HepG2 (cell line): ENCODE measurements around the gene CHKA.

ENCODE experiments used
- CBFB ChIP-seq: sonication (generic); formaldehyde crosslinking; IDR thresholded peaks from 2 replicates; pipeline ENCODE4 v1.4.0; 2020; ENCODE audit warnings: missing genetic modification reagents
- TF ChIP-seq, protein P1 (sequence below): sonication (generic); formaldehyde crosslinking; IDR thresholded peaks from 2 replicates; pipeline ENCODE4 v1.5.0; 2020; ENCODE audit warnings: mild to moderate bottlenecking, missing genetic modification reagents, moderate library complexity
- TF ChIP-seq, protein P2 (sequence below): sonication (generic); formaldehyde crosslinking; IDR thresholded peaks from 2 replicates; pipeline ENCODE4 v1.9.0; 2021; ENCODE audit warnings: mild to moderate bottlenecking, missing genetic modification reagents

DNA sequence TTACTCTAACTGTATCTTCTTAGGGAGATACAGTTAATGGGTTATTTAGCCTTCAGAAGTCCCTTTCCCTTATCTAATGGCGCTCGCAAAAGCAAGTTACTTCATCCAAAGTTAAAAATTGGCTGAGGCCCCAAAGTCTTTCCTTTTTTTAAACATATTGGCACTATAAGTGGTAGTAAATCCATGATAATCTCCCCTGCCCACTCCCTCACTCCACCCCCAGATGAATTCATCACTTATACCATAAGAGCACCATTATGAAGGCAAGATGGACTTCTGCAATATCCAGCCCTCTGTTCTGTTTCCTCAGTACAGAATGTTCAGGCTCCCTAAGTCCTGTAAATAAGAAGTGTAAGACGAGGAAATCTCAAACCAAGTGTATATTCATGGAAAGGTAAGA is 37.7 kb downstream of the CHKA start:
- TF ChIP-seq CBFB (CRISPR knock-in tag): no peak
- TF ChIP-seq, protein P1, sequence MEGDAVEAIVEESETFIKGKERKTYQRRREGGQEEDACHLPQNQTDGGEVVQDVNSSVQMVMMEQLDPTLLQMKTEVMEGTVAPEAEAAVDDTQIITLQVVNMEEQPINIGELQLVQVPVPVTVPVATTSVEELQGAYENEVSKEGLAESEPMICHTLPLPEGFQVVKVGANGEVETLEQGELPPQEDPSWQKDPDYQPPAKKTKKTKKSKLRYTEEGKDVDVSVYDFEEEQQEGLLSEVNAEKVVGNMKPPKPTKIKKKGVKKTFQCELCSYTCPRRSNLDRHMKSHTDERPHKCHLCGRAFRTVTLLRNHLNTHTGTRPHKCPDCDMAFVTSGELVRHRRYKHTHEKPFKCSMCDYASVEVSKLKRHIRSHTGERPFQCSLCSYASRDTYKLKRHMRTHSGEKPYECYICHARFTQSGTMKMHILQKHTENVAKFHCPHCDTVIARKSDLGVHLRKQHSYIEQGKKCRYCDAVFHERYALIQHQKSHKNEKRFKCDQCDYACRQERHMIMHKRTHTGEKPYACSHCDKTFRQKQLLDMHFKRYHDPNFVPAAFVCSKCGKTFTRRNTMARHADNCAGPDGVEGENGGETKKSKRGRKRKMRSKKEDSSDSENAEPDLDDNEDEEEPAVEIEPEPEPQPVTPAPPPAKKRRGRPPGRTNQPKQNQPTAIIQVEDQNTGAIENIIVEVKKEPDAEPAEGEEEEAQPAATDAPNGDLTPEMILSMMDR (CRISPR knock-in tag): no peak
- TF ChIP-seq, protein P2, sequence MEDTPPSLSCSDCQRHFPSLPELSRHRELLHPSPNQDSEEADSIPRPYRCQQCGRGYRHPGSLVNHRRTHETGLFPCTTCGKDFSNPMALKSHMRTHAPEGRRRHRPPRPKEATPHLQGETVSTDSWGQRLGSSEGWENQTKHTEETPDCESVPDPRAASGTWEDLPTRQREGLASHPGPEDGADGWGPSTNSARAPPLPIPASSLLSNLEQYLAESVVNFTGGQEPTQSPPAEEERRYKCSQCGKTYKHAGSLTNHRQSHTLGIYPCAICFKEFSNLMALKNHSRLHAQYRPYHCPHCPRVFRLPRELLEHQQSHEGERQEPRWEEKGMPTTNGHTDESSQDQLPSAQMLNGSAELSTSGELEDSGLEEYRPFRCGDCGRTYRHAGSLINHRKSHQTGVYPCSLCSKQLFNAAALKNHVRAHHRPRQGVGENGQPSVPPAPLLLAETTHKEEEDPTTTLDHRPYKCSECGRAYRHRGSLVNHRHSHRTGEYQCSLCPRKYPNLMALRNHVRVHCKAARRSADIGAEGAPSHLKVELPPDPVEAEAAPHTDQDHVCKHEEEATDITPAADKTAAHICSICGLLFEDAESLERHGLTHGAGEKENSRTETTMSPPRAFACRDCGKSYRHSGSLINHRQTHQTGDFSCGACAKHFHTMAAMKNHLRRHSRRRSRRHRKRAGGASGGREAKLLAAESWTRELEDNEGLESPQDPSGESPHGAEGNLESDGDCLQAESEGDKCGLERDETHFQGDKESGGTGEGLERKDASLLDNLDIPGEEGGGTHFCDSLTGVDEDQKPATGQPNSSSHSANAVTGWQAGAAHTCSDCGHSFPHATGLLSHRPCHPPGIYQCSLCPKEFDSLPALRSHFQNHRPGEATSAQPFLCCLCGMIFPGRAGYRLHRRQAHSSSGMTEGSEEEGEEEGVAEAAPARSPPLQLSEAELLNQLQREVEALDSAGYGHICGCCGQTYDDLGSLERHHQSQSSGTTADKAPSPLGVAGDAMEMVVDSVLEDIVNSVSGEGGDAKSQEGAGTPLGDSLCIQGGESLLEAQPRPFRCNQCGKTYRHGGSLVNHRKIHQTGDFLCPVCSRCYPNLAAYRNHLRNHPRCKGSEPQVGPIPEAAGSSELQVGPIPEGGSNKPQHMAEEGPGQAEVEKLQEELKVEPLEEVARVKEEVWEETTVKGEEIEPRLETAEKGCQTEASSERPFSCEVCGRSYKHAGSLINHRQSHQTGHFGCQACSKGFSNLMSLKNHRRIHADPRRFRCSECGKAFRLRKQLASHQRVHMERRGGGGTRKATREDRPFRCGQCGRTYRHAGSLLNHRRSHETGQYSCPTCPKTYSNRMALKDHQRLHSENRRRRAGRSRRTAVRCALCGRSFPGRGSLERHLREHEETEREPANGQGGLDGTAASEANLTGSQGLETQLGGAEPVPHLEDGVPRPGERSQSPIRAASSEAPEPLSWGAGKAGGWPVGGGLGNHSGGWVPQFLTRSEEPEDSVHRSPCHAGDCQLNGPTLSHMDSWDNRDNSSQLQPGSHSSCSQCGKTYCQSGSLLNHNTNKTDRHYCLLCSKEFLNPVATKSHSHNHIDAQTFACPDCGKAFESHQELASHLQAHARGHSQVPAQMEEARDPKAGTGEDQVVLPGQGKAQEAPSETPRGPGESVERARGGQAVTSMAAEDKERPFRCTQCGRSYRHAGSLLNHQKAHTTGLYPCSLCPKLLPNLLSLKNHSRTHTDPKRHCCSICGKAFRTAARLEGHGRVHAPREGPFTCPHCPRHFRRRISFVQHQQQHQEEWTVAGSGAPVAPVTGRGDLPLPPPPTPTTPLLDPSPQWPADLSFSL (CRISPR knock-in tag): no peak
